Sigmoid colon (tissue), 7 donors: ENCODE results near the gene DLGAP4. TPM values are rescaled to one million over a fixed set of nuclear protein-coding genes. Genes with fewer than 3 reads are reported as not detected.

Source experiments
- DNase-seq: peaks from one replicate; pipeline ENCODE4 v3.0.0-alpha.2; 2019
- H3K27ac ChIP-seq, 4 donors: fragments of 200-600 bp; sonication (generic); one replicate each; pipeline ENCODE4 v1.5.1; 2016 to 2019; ENCODE audit warnings: mild to moderate bottlenecking in 1 of 4
- H3K27me3 ChIP-seq, 3 donors: fragments of 200-600 bp; sonication (generic); one replicate each; pipeline ENCODE4 v1.5.1; 2019; ENCODE audit warnings: mild to moderate bottlenecking in 1 of 3
- H3K36me3 ChIP-seq, 4 donors: fragments of 200-600 bp; sonication (generic); one replicate each; pipeline ENCODE4 v1.5.1; 2016 to 2019
- H3K4me1 ChIP-seq, 4 donors: fragments of 200-600 bp; sonication (generic); one replicate each; pipeline ENCODE4 v1.5.1; 2017 to 2019
- H3K4me3 ChIP-seq, 4 donors: fragments of 200-600 bp; sonication (generic); one replicate each; pipeline ENCODE4 v1.5.1; 2017 to 2019; ENCODE audit warnings: mild to moderate bottlenecking in 2 of 4, moderate library complexity in 1 of 4
- H3K9me3 ChIP-seq, 4 donors: fragments of 200-600 bp in 3 of 4; sonication (generic) in 3 of 4; one replicate each; pipeline versions ENCODE4 v1.5.1 to v1.6.1; 2013 to 2019
- EP300 ChIP-seq, 4 donors: sonication (generic); formaldehyde crosslinking; IDR thresholded peaks; one replicate each; pipeline ENCODE4 v1.6.1; 2017; ENCODE audit warnings: antibody characterized with exemption in 4 of 4
- POLR2A ChIP-seq, 2 donors: fragments of 450-650 bp; IDR thresholded peaks; one replicate each; pipeline ENCODE4 v1.6.1; 2016; ENCODE audit warnings: antibody characterized with exemption in 2 of 2, mild to moderate bottlenecking in 2 of 2, moderate library complexity in 2 of 2
- POLR2AphosphoS5 ChIP-seq, 4 donors: sonication (generic); formaldehyde crosslinking; IDR thresholded peaks; one replicate each; pipeline ENCODE4 v1.6.1; 2017; ENCODE audit warnings: antibody characterized with exemption in 4 of 4
- WGBS, 2 donors: extraction: QIAGEN DNeasy Blood & Tissue Kit; methylation state at CpG; one replicate each; pipeline ENCODE4 v1.1.7; 2013; 5-methylcytosine and 5-hydroxymethylcytosine counted together
- intact Hi-C: fragments of 100-400 bp; cut with DNase I; formaldehyde crosslinking; loops from one replicate; pipeline ENCODE4 v1.15.1; 2023
- polyA plus RNA-seq, 3 donors: library from polyadenylated mRNA; stranded (reverse); fragments of 200-250 nt; gene quantifications; one replicate each; pipeline ENCODE4 v1.2.3, GENCODE V29; 2013
- total RNA-seq, 4 donors: library from RNA; depleted of rRNA; stranded (reverse); fragments of >200 nt; gene quantifications; one replicate each; pipeline ENCODE4 v1.1.0, GENCODE V29; 2016
- TF ChIP-seq, protein P1 (sequence below), 4 experiments: fragments of 450-650 bp in 3 of 4; fragments of 200-600 bp in 1 of 4; IDR thresholded peaks; one replicate each; pipeline ENCODE4 v1.5.1; 2016 to 2019; ENCODE audit warnings: antibody characterized with exemption in 4 of 4, mild to moderate bottlenecking in 3 of 4, moderate library complexity in 2 of 4
- donor health status: healthy with polysubstance abuse.
- donor health status: Bipolar disorder and iron deficiency.
- donor health status: healthy.

DLGAP4 gene
- total and polyA plus RNA-seq, 7 donors: 21.0 to 60.7 (median 36.9) TPM

DNA sequence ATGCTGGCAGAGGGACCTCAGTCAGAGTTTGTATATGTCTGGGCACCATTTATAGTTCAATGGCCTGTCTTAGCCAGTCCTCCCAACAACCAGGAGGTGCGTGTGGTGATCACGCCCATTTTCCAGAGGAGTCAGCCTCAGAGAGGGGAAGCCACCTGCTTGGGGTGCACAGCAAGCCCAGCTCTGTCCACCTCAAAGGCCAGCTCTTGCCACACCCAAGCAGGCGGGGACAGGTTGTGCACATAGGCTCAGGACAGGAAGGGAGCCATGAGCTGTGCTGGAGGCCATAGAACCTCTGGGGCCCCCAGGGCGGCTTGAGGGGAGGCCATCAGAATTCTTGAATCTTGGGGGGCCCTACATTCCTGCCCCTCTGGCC lies 61.2 kb downstream of the DLGAP4 start:
- 83 to 90% methylated on average over 4 of the region's 4 CpGs for WGBS, 2 donors
- Histone ChIP-seq H3K27ac (no peak overlapping the region), H3K36me3 (no peaks in the 10 kb centered on the region), H3K4me3 (no peak overlapping the region), H3K4me1 (no peaks in the 10 kb centered on the region), H3K9me3 (no peaks in the 10 kb centered on the region), H3K27me3 (peaks cover 0 to 21% (median 0%) of the 10 kb centered on the region in 3 donors)
- intact Hi-C loops: no loop called here
- TF ChIP-seq POLR2A (IDR thresholded peaks at IDR 0.05): no peak
- TF ChIP-seq, protein P1, sequence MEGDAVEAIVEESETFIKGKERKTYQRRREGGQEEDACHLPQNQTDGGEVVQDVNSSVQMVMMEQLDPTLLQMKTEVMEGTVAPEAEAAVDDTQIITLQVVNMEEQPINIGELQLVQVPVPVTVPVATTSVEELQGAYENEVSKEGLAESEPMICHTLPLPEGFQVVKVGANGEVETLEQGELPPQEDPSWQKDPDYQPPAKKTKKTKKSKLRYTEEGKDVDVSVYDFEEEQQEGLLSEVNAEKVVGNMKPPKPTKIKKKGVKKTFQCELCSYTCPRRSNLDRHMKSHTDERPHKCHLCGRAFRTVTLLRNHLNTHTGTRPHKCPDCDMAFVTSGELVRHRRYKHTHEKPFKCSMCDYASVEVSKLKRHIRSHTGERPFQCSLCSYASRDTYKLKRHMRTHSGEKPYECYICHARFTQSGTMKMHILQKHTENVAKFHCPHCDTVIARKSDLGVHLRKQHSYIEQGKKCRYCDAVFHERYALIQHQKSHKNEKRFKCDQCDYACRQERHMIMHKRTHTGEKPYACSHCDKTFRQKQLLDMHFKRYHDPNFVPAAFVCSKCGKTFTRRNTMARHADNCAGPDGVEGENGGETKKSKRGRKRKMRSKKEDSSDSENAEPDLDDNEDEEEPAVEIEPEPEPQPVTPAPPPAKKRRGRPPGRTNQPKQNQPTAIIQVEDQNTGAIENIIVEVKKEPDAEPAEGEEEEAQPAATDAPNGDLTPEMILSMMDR (IDR thresholded peaks at IDR 0.05): no peak
- no peak for TF ChIP-seq POLR2AphosphoS5 (IDR thresholded peaks at IDR 0.05)
- TF ChIP-seq EP300 (IDR thresholded peaks at IDR 0.05): no peak
- DNase-seq: no peak

DNA sequence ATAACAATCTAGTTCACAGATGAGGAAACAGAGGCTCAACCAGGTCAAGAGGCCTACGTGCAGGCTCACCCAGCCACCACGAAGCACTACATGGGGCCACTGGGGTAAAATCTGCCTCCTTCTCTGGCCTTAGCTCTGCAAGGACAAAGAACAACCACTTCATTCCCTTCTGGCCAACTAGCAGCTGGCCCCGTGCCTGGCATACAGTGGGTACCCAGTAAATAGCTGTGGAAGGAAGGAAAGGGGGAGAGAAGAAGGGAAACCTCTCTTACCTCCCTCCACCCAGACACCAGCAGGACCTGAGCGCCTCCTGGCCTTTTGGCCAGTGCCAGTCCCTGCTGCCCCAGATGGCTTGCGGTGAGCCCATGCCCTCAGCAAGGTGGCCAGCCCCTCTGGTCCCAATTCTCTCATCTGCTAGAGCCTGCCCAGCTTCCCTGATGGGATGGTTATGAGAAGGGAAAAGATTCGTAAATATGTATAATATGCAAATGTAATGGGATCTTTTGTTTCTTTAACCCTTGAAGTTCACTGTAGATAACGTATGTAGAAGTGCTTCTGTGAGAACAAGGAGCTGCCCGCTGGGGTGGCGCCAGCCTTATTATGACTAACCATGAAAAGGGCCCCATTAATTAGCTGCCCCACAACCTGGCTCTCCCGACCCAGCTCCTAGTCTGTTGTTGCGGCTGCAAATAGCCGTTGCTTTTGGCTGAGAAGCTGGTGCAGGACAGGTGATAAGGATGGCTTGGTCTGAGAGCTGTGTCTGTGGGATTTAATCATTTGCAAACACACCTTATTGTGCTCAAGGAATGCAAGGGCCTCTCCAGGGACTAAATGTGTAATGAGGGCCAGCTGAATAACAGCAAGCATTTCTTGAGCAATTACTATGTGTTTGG lies 62.0 kb downstream of the DLGAP4 start:
- TF ChIP-seq, protein P1 (IDR thresholded peaks at IDR 0.05): no peak
- no peak for TF ChIP-seq POLR2A (IDR thresholded peaks at IDR 0.05)
- TF ChIP-seq EP300 (IDR thresholded peaks at IDR 0.05): no peak
- TF ChIP-seq POLR2AphosphoS5 (IDR thresholded peaks at IDR 0.05): no peak
- Histone ChIP-seq H3K27ac (no peak overlapping the region), H3K9me3 (no peaks in the 10 kb centered on the region), H3K4me1 (no peaks in the 10 kb centered on the region), H3K4me3 (no peak overlapping the region), H3K36me3 (no peaks in the 10 kb centered on the region), H3K27me3 (peaks cover 0 to 23% (median 0%) of the 10 kb centered on the region in 3 donors)
- no peak for DNase-seq
- intact Hi-C loops: no loop called here
- 50 to 59% methylated on average over 12 of the region's 12 CpGs for WGBS, 2 donors

DNA sequence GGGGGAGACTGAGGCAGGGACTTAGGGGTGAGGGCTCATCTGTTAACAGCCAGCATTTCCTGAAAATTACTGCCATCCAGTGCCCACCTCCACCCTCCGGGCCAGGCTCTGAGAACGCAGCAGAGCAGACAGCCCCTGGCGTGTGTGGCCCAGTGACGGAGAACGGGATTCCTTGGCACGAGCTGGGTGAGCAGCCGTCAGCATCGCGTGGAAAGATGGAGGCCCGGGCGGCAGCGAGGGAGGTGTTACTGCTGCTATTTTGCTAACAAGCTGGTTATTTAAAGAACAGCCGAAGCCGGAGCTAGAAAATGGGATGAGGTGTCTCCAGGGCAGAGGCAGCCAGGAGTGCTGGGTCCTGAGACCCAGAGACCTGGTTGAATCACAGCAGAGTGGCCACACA lies 62.7 kb downstream of the DLGAP4 start:
- H3K27me3 ChIP-seq: peaks cover 0 to 28% (median 0%) of the 10 kb centered on the region in 3 donors
- intact Hi-C loops: no loop called here
- 86% methylated on average over 14 of the region's 14 CpGs for WGBS, 2 donors

DNA sequence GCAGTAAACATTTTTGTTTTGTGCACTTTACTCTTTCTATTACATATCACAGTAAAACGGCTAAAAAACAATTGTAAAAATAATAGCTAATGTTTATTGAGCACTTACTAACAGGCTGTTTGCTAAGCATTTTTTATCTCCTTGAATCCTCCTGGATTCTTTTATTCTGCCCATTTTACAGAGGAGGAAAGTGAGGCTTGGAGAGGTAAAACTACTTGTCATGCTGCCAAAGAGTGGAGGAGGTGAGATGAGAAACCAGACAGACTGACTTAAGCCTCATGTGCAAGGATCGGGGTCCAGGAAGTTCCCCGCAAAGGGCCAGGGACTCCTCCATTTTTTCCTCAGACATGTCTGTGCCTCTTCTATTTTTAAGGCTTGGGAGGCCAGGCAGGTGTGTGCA lies 63.6 kb downstream of the DLGAP4 start:
- Histone ChIP-seq H3K36me3 (no peaks in the 10 kb centered on the region), H3K4me3 (no peak overlapping the region), H3K4me1 (no peaks in the 10 kb centered on the region), H3K27me3 (peaks cover 0 to 28% (median 0%) of the 10 kb centered on the region in 3 donors), H3K9me3 (no peaks in the 10 kb centered on the region), H3K27ac (no peak overlapping the region)
- TF ChIP-seq POLR2A (IDR thresholded peaks at IDR 0.05): no peak
- TF ChIP-seq, protein P1 (IDR thresholded peaks at IDR 0.05): no peak
- intact Hi-C loops: no loop called here
- WGBS, 2 donors: 69 to 84% methylated on average over 3 of the region's 3 CpGs
- DNase-seq: no peak

More for the DNA sequence above, 62.7 kb downstream of the DLGAP4 start:
- TF ChIP-seq, protein P1 (IDR thresholded peaks at IDR 0.05): no peak
- TF ChIP-seq EP300 (IDR thresholded peaks at IDR 0.05) (no peak), POLR2AphosphoS5 (IDR thresholded peaks at IDR 0.05) (no peak), POLR2A (IDR thresholded peaks at IDR 0.05) (no peak)
- Histone ChIP-seq H3K9me3 (no peaks in the 10 kb centered on the region), H3K27ac (no peak overlapping the region), H3K4me3 (no peak overlapping the region), H3K36me3 (no peaks in the 10 kb centered on the region), H3K4me1 (no peaks in the 10 kb centered on the region)
- DNase-seq: no peak
